HS-27A (cell line): ENCODE results near the gene ZNF799.
"Not testable (repeated sequence)": the region's sequence is repeated elsewhere in the genome, so short reads cannot be mapped to it uniquely, and the experiment has no call there.

ENCODE experiments used
- DNase-seq: peaks from one replicate; pipeline ENCODE4 v3.0.0-alpha.2; 2012; ENCODE audit warnings: low read depth, missing footprints

Gene ZNF799

DNA sequence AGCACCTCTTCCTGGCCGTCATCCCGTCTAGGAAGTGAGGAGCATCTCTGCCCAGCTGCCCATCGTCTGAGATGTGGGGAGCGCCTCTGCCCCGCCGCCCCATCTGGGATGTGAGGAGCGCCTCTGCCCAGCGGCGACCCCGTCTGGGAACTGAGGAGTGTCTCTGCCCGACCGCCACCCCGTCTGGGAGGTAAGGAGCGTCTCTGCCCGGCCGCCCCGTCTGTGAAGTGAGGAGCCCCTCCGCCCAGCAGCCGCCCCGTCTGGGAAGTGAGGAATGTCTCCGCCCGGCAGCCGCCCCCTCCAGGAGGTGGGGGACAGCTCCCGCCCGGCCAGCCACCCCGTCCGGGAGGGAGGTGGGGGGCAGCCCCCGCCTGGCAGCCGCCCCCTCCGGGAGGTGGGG lies 38.8 kb downstream of the ZNF799 start:
- DNase-seq: not testable (repeated sequence)

DNA sequence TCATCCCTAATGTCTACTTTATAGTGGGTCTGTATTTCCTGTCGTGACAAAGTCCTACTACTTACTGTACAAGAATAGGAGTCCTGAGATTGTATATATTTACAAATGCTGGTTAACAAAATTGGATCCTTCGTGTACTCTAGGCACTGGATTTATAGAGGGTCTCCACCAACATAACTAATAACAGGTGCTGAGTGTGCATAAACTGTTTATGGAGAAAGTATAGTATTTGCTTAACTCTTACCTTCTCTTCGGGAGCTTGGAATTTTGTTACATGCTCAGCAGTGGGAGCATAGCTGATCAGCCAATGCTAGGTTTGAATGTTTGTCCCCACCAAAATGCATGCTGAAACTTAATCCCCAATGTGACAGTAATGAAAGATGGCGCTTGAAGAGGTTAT lies 47.7 kb downstream of the ZNF799 start:
- no peak for DNase-seq

DNA sequence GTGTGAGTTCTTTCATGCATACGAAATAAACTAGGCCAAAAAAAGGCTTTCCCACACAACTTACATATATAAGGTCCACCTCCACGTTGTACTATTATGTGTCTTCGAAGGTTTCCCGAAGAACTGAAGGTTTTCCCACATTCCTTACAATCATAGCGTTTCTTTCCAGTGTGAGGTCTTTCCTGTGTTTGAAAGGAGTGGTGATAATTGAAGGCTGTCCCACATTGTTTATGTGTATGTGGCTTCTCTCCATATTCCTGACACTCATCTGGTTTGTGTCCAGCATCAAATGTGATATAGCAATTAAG lies 50.2 kb downstream of the ZNF799 start:
- DNase-seq: no peak

DNA sequence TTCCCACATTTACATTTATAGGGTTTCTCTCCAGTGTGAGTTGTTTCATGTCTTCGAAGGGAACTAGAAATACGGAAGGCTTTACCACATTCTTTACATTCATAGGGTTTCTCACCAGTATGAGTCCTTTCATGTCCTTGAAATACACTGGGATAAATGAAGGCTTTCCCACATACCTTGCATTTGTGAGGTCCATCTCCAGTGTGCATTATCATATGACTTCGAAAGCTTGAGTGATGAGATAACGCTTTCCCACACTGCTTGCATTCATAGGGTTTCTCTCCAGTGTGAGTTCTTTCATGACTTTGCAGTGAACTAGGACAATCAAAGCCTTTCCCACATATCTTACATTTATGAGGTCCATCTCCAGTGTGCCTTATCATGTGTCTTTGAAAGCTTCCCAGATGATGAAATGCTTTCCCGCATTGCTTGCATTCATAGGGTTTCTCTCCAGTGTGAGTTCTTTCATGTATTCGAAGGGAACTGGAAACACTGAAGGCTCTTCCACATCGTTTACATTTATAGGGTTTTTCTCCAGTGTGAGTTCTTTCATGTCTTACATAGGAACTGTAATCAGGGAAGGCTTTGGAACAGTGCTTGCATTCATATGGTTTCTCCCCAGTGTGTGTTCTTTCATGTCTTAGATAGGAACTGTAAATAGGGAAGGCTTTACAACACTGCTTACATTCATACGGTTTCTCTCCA lies 50.7 kb downstream of the ZNF799 start:
- no peak for DNase-seq

DNA sequence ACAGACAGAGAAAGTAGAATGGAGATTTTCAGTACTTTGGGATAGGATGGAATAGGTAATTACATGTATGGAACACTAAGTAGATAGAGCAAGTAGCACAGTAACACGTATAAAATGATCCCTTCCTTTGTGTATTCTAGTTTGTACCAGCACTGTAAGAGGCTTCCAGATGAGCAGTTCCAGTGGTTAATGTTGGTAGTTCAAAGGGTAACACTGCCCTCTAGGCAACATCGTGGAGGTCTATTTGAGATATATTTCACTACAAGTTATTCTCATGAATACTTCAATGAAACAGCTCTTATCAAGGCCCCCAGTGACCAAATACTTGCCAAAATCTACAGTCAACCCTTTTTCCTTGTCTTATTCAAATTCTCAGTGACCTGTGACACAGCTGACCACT lies 54.2 kb downstream of the ZNF799 start:
- DNase-seq: no peak

DNA sequence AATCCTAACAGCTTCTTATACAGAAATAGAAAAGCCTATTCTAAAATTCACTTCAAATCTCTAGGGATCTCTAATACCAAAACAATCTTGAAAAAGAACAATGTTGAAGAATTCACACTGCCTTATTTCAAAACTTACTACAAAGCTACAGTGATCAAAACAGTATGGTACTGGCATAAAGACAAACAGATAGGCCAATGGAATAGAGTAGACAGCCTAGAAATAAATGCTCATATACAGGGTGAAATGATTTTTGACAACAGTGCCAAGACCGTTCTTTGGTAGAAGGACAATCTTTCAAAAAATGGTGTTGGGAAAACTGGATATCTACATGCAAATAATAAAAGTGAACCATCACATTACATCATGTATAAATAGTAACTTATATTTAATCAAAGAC lies 55.9 kb downstream of the ZNF799 start:
- DNase-seq: no peak
